COLO668 (cell line): ENCODE results near the gene TMEM11.

Experiments
- DNase-seq: peaks from one replicate; lab custom pipeline; 2025; ENCODE audit not compliant: unreplicated experiment; lab: John Stamatoyannopoulos, UW

The TMEM11 gene

GRCh38 chr17:21214015-21214776 is at the start of gene TMEM11:
Gene TMEM11, minus strand, starts transcription at chr17:21214161. Its CDS starts 9 bp downstream, at chr17:21214152.
- peak; percentile 93 for DNase-seq

- DNase-seq, result no peak
Observed at GRCh38 chr17:21263376-21263775, 49.4 kb upstream of the TMEM11 start.

GRCh38 chr17:21262259-21262993 is 48.5 kb upstream of the TMEM11 start:
- DNase-seq, result no peak

- no peak for DNase-seq
Observed at GRCh38 chr17:21258593-21258992, 44.6 kb upstream of the TMEM11 start.

GRCh38 chr17:21253646-21254441 is 39.9 kb upstream of the TMEM11 start:
- DNase-seq, result no peak

DNA sequence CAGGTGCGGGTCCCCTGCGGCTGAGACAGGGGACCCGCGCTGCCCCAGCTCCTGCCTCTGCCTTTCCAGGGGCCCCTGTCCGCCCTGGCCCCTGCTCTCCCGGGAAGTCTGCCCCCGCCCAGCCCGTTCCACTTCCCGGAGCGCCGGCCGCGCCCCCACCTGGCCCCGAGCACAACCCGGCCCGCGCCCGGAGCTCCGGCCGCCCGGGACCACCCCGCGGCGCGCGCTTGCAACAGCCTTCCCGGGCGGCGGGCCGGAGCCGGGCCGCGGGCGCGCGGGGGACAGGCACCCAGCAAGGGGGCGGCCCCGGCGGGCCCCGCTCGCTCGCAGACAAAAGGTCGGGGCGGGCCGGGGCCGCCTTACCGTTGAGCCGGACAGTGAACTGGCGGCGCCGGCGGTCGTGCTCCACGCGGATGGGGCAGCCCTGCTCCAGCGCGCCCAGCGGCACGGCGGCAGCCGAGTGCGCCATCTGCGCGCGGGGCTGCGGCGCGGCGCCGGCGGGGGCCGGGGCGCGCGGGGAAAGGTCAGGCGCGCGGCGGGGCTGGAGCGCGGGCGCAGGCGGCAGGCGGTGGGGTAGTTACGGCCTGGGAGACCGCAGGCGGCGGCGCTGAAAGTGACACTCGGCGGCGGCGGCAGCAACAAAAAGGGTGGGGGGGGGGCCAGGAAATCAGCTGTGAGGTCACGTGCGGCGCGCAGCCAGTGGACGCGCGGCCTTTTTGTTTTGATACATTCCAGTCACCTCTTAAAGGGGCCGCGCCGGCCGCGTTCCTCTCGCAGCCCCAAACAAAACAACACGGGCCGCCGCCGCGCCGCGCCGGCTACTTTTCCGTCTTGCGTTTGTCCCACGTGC is 39.1 kb upstream of the TMEM11 start, which contains the start of gene NATD1:
NATD1 (minus strand) TSS at position 615 of the 850 bp plus-strand sequence; CDS start at position 469, 146 bp downstream.
- peak; percentile 72 for DNase-seq

DNA sequence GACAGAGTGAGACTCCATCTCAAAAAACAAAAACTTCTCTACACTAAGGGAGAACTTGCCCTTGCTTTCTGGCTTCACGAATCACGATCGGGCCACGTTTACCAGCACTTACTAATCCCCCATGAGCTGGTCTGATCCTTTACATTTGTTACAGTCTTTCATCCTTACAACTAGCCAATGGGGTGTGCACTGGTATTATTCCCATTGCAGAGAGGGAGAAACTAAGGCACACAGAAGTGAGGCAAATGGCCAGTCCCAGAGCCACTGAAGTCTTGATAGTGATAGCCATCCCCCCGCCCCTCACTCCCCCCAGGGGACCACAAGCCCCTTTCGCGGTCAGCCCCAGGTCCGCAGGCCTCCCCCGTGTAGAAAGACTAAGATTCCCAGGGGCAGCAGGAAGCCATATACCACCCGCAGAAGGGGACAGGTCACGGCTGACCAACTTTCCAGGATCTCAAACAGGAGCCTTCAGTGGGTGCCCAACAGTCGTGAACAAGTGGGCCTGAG is 38.4 kb upstream of the TMEM11 start:
- no peak for DNase-seq

GRCh38 chr17:21251337-21252010 is 37.5 kb upstream of the TMEM11 start:
- DNase-seq, result no peak

GRCh38 chr17:21250854-21251253 is 36.9 kb upstream of the TMEM11 start:
- DNase-seq, result no peak

DNA sequence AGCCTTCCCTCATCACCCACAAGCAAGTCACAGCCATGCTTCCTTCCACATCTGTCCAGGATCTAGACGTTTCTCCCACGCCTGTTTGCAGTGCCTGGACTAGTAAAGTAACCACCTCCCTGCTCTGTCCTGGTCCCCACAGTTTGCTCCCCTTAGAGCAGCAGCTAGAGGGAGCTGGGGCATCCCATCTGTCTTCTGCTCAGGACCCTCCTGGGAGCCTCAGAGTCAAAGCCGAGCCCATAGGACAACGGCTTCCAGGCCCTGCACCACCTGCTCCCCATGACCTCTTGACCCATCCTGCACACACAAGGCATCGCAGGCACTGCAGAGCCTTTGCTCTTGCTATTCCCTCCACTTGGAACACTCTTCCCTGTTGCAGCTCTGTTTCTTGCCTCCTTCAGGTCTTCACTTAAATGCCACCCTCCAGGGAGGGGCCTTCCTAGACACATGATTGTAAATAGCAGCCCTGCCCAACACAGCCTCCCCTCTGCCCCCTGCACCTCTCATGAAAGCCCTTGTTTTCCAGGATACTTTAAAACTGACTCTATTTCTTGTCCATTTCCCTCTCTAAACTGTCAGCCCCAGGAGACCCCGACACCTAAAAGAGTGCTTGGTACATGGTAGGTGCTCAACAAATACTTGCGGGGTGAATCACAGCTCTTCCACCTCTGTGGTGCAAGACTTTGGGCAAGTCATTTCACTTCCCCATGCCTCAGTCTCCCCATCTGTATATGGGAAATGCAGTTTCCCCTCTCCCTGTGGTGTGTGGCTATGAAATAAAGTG is 36.2 kb upstream of the TMEM11 start:
- DNase-seq, result no peak

DNA sequence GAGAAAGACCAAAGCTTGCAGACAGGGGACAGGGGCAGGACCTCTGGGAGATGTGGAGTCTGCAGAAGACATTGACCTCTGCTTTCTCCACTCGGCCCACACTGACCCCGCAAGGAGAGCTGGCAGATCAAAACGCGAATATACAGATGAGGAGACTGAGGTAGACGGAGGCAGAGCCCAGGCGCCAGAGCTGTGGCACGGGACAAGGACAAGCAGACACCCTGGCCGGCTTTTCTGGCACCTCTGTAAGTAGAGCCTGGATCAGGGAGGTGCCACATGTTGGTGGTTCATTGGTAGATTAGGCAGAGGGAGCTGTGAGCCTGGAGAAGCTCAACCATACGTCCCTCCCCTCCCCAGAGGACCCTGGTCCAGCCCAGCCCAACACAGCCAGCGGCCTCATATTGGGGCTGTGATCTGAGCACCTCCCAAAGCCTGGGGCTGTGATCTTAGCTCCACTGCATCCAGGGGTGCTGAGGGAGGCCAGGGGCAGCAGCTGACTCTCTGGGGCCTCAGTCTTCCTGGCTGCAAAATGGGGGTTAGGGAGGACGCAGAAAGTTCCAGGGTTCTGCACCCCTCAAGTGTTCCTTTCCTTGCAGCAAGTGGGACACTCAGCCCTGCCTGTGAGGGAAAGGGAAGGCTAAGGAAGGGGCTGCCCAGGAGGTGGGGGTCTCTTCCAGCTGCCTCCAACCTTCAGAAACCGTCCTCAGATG is 35.3 kb upstream of the TMEM11 start:
- DNase-seq, result no peak

- DNase-seq, result no peak
Observed at GRCh38 chr17:21248500-21248899, 34.5 kb upstream of the TMEM11 start.

- DNase-seq, result no peak
Observed at GRCh38 chr17:21247552-21248258, 33.7 kb upstream of the TMEM11 start.

GRCh38 chr17:21246698-21247097 is 32.7 kb upstream of the TMEM11 start:
- no peak for DNase-seq

GRCh38 chr17:21245639-21246084 is 31.7 kb upstream of the TMEM11 start:
- DNase-seq, result no peak

- DNase-seq, result no peak
Observed at GRCh38 chr17:21243516-21244303, 29.7 kb upstream of the TMEM11 start.
